Neutrophil (primary cell): Measurements from ENCODE around the gene RBM12.

ENCODE experiments used
- H3K27ac ChIP-seq: fragments of 200-600 bp; sonication (generic); 2 replicates; pipeline ENCODE4 v1.5.1; 2016; ENCODE audit warnings: mild to moderate bottlenecking, moderate library complexity
- H3K27me3 ChIP-seq: fragments of 200-600 bp; sonication (generic); 2 replicates; pipeline ENCODE4 v1.6.0; 2016; ENCODE audit warnings: mild to moderate bottlenecking
- H3K36me3 ChIP-seq: fragments of 200-600 bp; sonication (generic); 2 replicates; pipeline ENCODE4 v1.5.1; 2017
- H3K4me1 ChIP-seq, 2 experiments: fragments of 200-600 bp in 1 of 2; sonication (generic) in 1 of 2; 1 replicate in 1 of 2; 2 replicates in 1 of 2; pipeline versions ENCODE4 v1.5.1 to v1.6.1; 2013 to 2016; ENCODE audit warnings: low read depth in 1 of 2, low read length in 1 of 2, mild to moderate bottlenecking in 1 of 2, moderate library complexity in 1 of 2; ENCODE audit not compliant: control insufficient read depth in 1 of 2, insufficient read depth in 1 of 2
- H3K4me3 ChIP-seq, 2 experiments: fragments of 200-600 bp in 1 of 2; sonication (generic) in 1 of 2; 1 replicate in 1 of 2; 2 replicates in 1 of 2; pipeline ENCODE4 v1.5.1; 2013 to 2016; ENCODE audit warnings: low read depth in 1 of 2, low read length in 1 of 2, mild to moderate bottlenecking in 1 of 2, moderate library complexity in 1 of 2
- H3K9me3 ChIP-seq: fragments of 200-600 bp; sonication (generic); 2 replicates; pipeline ENCODE4 v1.5.1; 2016
- TF ChIP-seq, protein P1 (sequence below): fragments of 200-600 bp; sonication (generic); IDR thresholded peaks from 2 replicates; pipeline ENCODE4 v1.5.1; 2016; ENCODE audit warnings: antibody characterized with exemption

RBM12 gene

GRCh38 chr20:35617397-35618262 lies 47.1 kb downstream of the RBM12 start:
- peak overlapping the region; percentile 96 for H3K27ac ChIP-seq
- TF ChIP-seq, protein P1, sequence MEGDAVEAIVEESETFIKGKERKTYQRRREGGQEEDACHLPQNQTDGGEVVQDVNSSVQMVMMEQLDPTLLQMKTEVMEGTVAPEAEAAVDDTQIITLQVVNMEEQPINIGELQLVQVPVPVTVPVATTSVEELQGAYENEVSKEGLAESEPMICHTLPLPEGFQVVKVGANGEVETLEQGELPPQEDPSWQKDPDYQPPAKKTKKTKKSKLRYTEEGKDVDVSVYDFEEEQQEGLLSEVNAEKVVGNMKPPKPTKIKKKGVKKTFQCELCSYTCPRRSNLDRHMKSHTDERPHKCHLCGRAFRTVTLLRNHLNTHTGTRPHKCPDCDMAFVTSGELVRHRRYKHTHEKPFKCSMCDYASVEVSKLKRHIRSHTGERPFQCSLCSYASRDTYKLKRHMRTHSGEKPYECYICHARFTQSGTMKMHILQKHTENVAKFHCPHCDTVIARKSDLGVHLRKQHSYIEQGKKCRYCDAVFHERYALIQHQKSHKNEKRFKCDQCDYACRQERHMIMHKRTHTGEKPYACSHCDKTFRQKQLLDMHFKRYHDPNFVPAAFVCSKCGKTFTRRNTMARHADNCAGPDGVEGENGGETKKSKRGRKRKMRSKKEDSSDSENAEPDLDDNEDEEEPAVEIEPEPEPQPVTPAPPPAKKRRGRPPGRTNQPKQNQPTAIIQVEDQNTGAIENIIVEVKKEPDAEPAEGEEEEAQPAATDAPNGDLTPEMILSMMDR, result peak; percentile 12
- H3K4me1 ChIP-seq, result peaks cover 63 to 69% of the 10 kb centered on the region in 2 experiments
- H3K27me3 ChIP-seq, result peaks cover 16% of the 10 kb centered on the region
- H3K36me3 ChIP-seq, result no peaks in the 10 kb centered on the region
- peak overlapping the region; percentile 81 to 85 for H3K4me3 ChIP-seq
- H3K9me3 ChIP-seq, result no peaks in the 10 kb centered on the region

DNA sequence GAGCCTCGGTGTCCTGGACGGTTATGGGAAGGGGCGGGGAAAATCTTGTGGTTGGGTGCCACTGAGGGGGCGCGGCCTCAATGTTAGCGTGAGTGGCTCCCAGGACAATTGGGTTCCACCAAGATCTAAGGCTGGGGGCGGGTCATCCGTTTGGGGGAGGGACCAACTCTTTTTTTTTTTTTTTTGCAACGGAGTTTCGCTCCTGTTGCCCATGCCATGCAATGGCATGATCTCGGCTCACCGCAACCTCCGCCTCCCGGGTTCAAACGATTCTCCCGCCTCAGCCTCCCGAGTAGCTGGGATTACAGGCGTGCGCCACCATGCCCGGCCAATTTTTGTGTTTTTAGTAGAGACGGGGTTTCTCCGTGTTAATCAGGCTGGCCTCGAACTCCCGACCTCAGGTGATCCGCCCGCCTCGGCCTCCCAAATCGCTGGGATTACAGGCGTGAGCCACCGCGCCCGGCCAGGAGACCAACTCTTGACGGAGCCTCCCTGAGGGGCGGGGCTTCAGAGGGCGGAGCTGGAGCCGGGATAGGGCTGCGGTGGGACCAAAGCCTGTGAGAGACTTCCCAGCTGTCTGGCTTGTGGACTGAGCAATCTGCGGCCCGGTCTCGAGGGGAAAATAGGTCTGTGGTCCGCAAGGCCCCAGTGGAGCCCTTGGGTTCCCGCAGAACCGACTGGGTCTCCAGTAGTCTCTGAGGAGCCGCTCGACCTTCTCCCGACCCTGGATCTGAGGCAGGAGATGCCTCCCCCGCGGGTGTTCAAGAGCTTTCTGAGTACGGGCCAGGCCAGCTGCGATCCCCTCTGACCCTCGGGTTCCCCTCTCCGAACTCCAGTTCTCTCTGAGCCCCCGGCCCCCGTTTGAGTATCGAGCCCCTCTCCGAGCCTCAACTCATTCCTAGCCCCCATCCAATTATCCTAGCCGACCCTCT lies 48.0 kb downstream of the RBM12 start:
- no peaks in the 10 kb centered on the region for H3K9me3 ChIP-seq
- peaks cover 54 to 60% of the 10 kb centered on the region in 2 experiments for H3K4me1 ChIP-seq
- peak overlapping the region; percentile 81 to 85 for H3K4me3 ChIP-seq
- H3K27ac ChIP-seq, result peak overlapping the region; percentile 96
- peaks cover 16% of the 10 kb centered on the region for H3K27me3 ChIP-seq
- TF ChIP-seq, protein P1, result no peak
- no peaks in the 10 kb centered on the region for H3K36me3 ChIP-seq

DNA sequence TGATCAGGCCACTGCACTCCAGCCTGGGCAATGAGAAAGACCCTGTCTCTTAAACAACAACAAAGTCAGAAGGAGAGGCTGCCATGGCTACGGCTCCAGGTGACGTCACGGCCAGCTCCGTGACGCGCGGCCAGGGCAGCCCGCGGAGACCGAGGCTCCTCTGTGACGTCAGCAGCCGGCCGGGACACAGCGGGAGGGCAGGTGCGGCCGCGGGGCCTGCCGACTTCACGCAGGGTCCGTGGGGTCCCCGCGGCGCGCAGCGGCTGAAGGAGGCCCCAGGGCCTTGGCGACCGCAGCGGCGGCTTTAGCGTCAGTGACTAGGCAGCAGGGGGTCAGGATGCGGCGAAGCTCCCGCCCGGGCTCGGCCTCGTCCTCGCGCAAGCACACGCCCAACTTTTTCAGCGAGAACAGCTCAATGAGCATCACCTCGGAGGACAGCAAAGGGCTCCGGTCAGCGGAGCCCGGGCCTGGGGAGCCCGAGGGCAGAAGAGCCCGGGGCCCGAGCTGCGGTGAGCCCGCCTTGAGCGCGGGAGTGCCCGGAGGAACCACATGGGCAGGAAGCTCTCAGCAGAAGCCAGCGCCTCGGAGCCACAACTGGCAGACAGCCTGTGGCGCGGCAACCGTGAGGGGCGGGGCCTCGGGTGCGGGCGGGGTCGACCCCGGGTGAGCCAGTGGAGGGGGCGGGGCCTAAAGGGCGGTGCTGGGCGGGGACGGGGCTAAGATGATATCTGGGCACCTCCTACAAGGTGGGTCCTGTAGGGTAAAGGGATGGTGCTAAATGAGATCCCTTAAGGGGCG lies 48.8 kb downstream of the RBM12 start, which contains the start of gene SPAG4:
Gene SPAG4 (plus strand): TSS at position 163 of the 798 bp plus-strand sequence. CDS start 175 bp downstream, at position 338.
- peaks cover 45 to 51% of the 10 kb centered on the region in 2 experiments for H3K4me1 ChIP-seq
- TF ChIP-seq, protein P1, result peak; percentile 49
- H3K27me3 ChIP-seq, result peaks cover 16% of the 10 kb centered on the region
- H3K36me3 ChIP-seq, result no peaks in the 10 kb centered on the region
- H3K27ac ChIP-seq, result peak within 1 kb of the TSS; percentile 96
- peak within 1 kb of the TSS; percentile 81 to 85 for H3K4me3 ChIP-seq
- H3K9me3 ChIP-seq, result no peaks in the 10 kb centered on the region

GRCh38 chr20:35611482-35611881 lies 53.2 kb downstream of the RBM12 start:
- Histone ChIP-seq H3K36me3 (no peaks in the 10 kb centered on the region), H3K4me3 (no peak overlapping the region), H3K9me3 (no peaks in the 10 kb centered on the region), H3K4me1 (peaks cover 6 to 8% of the 10 kb centered on the region in 2 experiments), H3K27me3 (no peaks in the 10 kb centered on the region), H3K27ac (no peak overlapping the region)
- TF ChIP-seq, protein P1, result no peak
